ENCODE measurements around the gene NUP42. TPM values are rescaled to one million over a fixed set of nuclear protein-coding genes. Genes with fewer than 3 reads are reported as not detected.

NUP42 gene
- total RNA-seq, 1 experiment from 2014 or later, result 36.5 TPM

- H3K23ac ChIP-seq (ENCODE audit: insufficient read length, low read depth, low read length), result no peak overlapping the region
- WGBS (ENCODE audit: extremely low coverage, insufficient read length, low lambda C conversion rate), result no CpG with 5 or more reads among the region's 11 CpGs
- H4K5ac ChIP-seq (ENCODE audit: insufficient read length, low read depth, low read length), result no peak overlapping the region
- no peak overlapping the region for H3K14ac ChIP-seq (ENCODE audit: insufficient read depth, low read length)
- no peak overlapping the region for H2AK5ac ChIP-seq (ENCODE audit: insufficient read length, low read length)
- H3K23me2 ChIP-seq (ENCODE audit: insufficient read length, low read depth, low read length, poor library complexity, severe bottlenecking), result no peaks in the 10 kb centered on the region
- H3K4ac ChIP-seq (ENCODE audit: low read depth, low read length), result no peak overlapping the region
- H2AFZ ChIP-seq (ENCODE audit: low read length), result no peak overlapping the region
- Mint-ChIP-seq H3K27me3 (ENCODE audit: low read depth) (no peaks in the 10 kb centered on the region), H3K4me3 (no peak overlapping the region), H3K9me3 (no peaks in the 10 kb centered on the region), H3K27ac (no peak overlapping the region), H3K4me1 (peaks cover 0 to 4% of the 10 kb centered on the region in 2 experiments; a peak in 2 of 4 replicates), H3K36me3 (ENCODE audit: insufficient read depth in 1 of 3, low read depth in 3 of 3) (no peaks in the 10 kb centered on the region)
- H3K9me3 ChIP-seq (ENCODE audit: control insufficient read depth, low read depth, low read length), result no peaks in the 10 kb centered on the region
- no peaks in the 10 kb centered on the region for H3K79me1 ChIP-seq (ENCODE audit: insufficient read depth, low read depth, low read length, poor library complexity, severe bottlenecking)
- H2BK120ac ChIP-seq (ENCODE audit: low read depth, low read length, poor library complexity, severe bottlenecking), result no peak overlapping the region
- H2BK12ac ChIP-seq (ENCODE audit: insufficient read length, low read depth, low read length), result no peak overlapping the region
- no peak overlapping the region for H4K91ac ChIP-seq (ENCODE audit: insufficient read length, low read depth, low read length)
- no peak overlapping the region for H3K9ac ChIP-seq (ENCODE audit: extremely low read depth, insufficient read length, low read length)
- no peaks in the 10 kb centered on the region for H3K27me3 ChIP-seq (ENCODE audit: insufficient read depth, low read length)
- no peak for TF ChIP-seq CTCF (conservative IDR thresholded peaks at IDR 0.05)
- H4K20me1 ChIP-seq (ENCODE audit: control insufficient read depth, insufficient read depth, insufficient read length), result no peaks in the 10 kb centered on the region
- H4K8ac ChIP-seq (replicated peaks; ENCODE audit: insufficient read length, low read depth, low read length), result no peak overlapping the region
- H2BK15ac ChIP-seq (ENCODE audit: low read depth, low read length), result no peak overlapping the region
- no peak overlapping the region for H3K27ac ChIP-seq (ENCODE audit: insufficient read length, low read depth, low read length)
- H2BK20ac ChIP-seq (ENCODE audit: low read depth, low read length, poor library complexity, severe bottlenecking), result no peak overlapping the region
- no peak overlapping the region for H3K18ac ChIP-seq (ENCODE audit: insufficient read length, low read depth, low read length)
- no peaks in the 10 kb centered on the region for H3K4me1 ChIP-seq (ENCODE audit: insufficient read depth, low read length)
- H3K4me2 ChIP-seq (ENCODE audit: insufficient read depth, insufficient read length, low read length), result no peak overlapping the region
- H2BK5ac ChIP-seq (ENCODE audit: insufficient read length, low read length), result no peak overlapping the region
- no peak overlapping the region for H3K56ac ChIP-seq (ENCODE audit: insufficient read length, low read depth, low read length)
- H3T11ph ChIP-seq (ENCODE audit: low read length), result no peak overlapping the region
- no peak for DNase-seq
- no peaks in the 10 kb centered on the region for H3K79me2 ChIP-seq (ENCODE audit: insufficient read depth, low read length)
These were observed 57.3 kb downstream of the NUP42 start for GRCh38 chr7:23238983-23239652.
